Astrocyte of the cerebellum (primary cell): ENCODE results near the gene INCA1.

ENCODE experiments used
- DNase-seq: peaks from one replicate; pipeline ENCODE4 v3.0.0-alpha.2; 2011; ENCODE audit warnings: low read depth
- H3K4me3 ChIP-seq: 2 replicates; pipeline ENCODE4 v1.5.1; 2011; ENCODE audit warnings: mild to moderate bottlenecking, low read depth, low read length, moderate library complexity
- in situ Hi-C: cut with HindIII; loops from 2 replicates; pipeline ENCODE4 v1.10.0; 2017; ENCODE audit warnings: low sequenced_read_pairs
- TF ChIP-seq, protein P1 (sequence below): IDR thresholded peaks from 2 replicates; pipeline ENCODE4 v1.5.1; 2012; ENCODE audit warnings: low read length, low read depth, moderate library complexity, mild to moderate bottlenecking; ENCODE audit errors: missing control alignments

INCA1 gene, protein sequence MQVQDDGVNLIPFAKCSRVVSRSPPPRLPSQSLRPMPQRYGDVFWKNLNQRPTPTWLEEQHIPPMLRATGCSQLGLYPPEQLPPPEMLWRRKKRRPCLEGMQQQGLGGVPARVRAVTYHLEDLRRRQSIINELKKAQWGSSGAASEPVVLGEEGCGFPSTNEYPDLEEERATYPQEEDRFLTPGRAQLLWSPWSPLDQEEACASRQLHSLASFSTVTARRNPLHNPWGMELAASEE

DNA sequence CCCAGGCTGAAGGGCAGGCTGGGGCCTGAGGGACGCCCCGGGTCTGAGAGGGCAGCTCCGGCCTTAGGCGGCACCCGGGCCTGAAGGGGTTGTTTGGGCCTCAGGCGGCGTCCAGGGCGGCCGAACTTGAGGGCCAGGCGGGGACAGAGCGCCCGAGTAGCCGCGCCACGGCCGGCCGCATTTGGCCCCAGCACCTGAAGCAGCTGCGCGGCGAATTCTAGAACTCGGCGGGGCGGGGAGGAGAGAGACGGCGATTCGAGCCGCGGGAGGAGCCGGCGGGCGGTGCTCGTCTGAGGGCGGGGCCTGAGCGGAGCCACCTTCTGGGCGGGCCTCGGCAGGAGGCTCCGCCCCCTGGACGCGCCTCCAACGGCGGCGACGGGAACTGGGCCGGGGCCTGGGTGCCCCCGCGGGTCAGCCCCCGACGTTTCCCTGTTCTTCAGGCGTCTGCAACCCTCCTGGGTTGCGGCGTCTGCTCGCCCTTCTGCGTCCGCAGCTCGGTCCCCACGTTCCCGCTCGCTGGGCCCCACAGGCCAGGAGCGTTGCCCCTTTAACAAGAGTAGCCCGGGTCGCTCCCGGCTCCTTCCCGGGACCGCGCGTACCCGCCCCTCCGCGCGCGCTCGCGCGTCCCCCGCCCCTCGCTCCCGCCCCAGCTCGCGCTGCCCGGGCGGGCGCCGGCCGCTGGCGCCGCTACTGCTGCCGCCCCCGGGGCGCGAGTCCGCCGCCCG, at the start of gene INCA1, which contains the start of gene KIF1C:
INCA1 (minus strand) TSS at position 221 of the 725 bp plus-strand sequence. CDS start 3,085 bp downstream, outside the sequence.
KIF1C (plus strand) TSS at position 649 of the 725 bp plus-strand sequence. CDS start 2,297 bp downstream, outside the sequence.
- H3K4me3 ChIP-seq: peak within 1 kb of the TSS; percentile 87
- TF ChIP-seq, protein P1, sequence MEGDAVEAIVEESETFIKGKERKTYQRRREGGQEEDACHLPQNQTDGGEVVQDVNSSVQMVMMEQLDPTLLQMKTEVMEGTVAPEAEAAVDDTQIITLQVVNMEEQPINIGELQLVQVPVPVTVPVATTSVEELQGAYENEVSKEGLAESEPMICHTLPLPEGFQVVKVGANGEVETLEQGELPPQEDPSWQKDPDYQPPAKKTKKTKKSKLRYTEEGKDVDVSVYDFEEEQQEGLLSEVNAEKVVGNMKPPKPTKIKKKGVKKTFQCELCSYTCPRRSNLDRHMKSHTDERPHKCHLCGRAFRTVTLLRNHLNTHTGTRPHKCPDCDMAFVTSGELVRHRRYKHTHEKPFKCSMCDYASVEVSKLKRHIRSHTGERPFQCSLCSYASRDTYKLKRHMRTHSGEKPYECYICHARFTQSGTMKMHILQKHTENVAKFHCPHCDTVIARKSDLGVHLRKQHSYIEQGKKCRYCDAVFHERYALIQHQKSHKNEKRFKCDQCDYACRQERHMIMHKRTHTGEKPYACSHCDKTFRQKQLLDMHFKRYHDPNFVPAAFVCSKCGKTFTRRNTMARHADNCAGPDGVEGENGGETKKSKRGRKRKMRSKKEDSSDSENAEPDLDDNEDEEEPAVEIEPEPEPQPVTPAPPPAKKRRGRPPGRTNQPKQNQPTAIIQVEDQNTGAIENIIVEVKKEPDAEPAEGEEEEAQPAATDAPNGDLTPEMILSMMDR: no peak
- in situ Hi-C loops: no loop called here
- DNase-seq: peak; percentile 60

DNA sequence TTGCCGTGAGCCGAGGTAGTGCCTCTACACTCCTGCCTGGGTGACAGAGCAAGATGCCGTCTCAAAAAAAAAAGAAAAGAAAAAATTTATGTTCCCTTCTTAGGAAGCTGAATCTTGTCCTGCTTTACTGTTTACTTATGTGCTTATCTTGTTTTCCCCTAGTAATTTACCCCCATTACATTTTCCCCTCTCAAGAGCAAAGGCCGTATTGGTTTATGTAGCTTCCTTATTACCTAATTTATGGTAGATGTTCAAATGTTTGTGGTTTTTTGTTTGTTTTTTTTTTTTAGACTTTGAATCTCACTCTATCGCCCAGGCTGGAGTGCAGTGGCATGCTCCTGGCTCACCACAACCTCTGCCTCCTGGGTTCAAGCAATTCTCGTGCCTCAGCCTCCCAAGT, 48.2 kb upstream of the INCA1 start:
- TF ChIP-seq, protein P1: no peak
- no peak for DNase-seq
- H3K4me3 ChIP-seq: no peak overlapping the region
- in situ Hi-C loops: no loop called here

DNA sequence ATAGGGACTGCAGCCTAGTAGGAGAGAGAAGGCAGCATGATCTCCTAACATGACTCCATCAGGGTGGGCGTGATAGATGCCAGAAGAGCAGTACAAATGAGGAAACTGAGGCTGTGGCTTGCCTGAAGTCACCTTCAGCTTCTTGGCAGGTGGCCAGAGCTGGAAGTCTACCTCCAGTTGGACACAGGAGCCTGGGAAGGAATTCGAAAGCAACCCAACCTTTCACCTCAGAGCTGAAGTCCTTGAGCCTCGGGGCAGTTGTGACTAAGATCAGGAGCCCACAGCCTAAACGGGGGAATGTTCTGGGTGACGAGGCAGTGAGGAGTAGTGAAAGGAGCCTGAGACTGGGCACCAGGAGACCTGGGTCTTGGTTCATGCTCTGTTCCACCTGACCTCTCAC, 47.3 kb upstream of the INCA1 start:
- TF ChIP-seq, protein P1: no peak
- DNase-seq: no peak
- no peak overlapping the region for H3K4me3 ChIP-seq
- in situ Hi-C loops: no loop called here

DNA sequence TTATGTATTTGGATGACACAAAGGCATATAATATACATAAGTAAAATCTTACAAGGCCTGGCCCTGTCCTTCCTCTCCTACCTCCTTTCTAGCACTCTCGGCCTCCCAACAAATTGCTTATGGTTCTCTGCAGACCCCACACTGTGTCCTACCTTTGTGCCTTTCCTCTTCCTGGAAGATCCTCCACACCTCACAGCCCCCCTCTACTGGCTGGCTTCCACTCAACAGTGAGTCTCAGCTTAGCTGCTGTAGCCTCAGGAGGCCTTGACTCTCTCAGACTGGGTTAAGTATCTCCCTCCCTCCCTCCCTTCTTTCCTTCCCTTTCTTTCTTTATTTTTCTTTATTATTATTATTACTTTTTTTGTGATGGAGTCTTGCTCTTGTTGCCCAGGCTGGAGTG, 46.2 kb upstream of the INCA1 start:
- in situ Hi-C loops: no loop called here
- TF ChIP-seq, protein P1: no peak
- DNase-seq: no peak

DNA sequence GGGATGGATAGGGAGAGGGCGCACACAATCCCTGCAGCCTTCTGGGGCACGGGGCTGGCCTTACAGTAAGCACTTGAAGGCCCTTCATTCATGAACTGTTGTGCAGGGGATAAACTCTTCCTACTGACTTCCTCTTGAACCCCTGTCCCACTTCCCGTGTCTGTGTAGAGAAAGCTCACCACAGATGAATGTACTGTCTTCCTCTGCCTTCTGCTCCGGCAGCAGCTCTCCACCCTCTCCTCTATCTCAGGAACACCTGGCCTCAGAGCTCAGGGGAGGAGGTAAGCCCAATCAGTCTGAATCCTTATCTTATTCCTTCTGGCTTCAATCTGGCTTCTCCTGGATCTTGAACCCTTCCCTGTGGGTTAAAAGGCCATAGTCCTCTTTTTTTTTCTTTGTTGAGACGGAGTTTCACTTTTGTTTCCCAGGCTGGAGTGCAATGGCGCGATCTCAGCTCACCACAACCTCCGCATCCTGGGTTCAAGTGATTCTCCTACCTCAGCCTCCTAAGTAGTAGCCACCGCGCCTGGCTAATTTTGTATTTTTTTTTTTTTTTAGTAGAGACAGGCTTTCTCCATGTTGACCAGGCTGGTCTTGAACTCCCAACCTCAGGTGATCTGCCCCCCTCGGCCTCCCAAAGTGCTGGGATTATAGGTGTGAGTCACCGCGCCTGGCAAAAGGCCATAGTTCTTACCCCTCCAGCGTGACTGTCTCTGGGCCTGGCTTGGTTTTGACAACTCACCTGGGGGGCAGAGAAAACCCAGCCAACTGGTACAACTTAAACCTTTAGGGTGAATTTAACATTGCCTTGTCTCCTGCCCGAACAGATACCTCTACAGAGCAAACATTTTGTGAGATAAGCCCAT, 45.1 kb upstream of the INCA1 start:
- in situ Hi-C loops: no loop called here
- H3K4me3 ChIP-seq: no peak overlapping the region
- TF ChIP-seq, protein P1: no peak
- DNase-seq: no peak

More for the DNA sequence above, 46.2 kb upstream of the INCA1 start:
- H3K4me3 ChIP-seq: no peak overlapping the region

DNA sequence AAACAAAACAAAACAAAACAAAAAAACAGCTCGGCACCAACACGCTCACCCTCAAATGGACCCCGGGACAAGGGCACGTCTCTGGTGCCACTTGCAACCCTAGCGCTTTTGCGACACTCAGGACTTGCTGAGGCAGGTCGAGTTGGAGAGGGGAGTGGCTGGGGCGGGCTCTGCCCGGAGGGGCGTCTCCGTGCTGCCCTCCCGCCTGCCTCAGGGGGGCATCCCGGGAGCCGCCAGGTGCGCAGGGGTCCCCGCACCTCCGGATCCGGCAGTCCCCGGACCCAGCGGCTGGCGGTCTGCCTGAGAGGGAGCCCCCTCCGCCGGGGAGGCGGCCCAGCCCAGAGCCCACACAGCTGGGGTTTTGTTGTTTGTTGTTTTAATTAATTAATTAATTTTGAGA, 38.0 kb upstream of the INCA1 start, which contains the start of gene SLC52A1:
SLC52A1 (minus strand) TSS at position 112 of the 400 bp plus-strand sequence. CDS start 820 bp downstream, outside the sequence.
- no peak for DNase-seq
- in situ Hi-C loops: no loop called here
- TF ChIP-seq, protein P1: no peak
- H3K4me3 ChIP-seq: peak within 1 kb of the TSS; percentile 18
